Measurements from ENCODE around the gene ALKBH6. TPM values are rescaled to one million over a fixed set of nuclear protein-coding genes. Genes with fewer than 3 reads are reported as not detected.

Gene ALKBH6
- total and polyA plus RNA-seq, 2 of the 8 experiments (the other 6 are each of a cell fraction or from before 2014, with no cell fraction given): 19.2 to 33.3 TPM

GRCh38 chr19:35987571-35987896, 26.5 kb downstream of the ALKBH6 start (continued):
- TF ChIP-seq EZH2 (IDR thresholded peaks at IDR 0.05; ENCODE audit: low read depth, low read length, severe bottlenecking): no peak
- no peak for TF ChIP-seq GABPA (IDR thresholded peaks at IDR 0.05; ENCODE audit: borderline replicate concordance, insufficient read depth, low read length)
- no peak for TF ChIP-seq EP300 (IDR thresholded peaks at IDR 0.05; ENCODE audit: borderline replicate concordance in 1 of 2, low read depth in 2 of 2, low read length in 2 of 2)
- TF ChIP-seq SP1 (IDR thresholded peaks at IDR 0.05; ENCODE audit: low read depth, low read length): no peak
- no peak for TF ChIP-seq SIX5 (IDR thresholded peaks at IDR 0.05; ENCODE audit: low read depth, low read length)
